ENCODE results near the gene GLRX3.
"Not testable (repeated sequence)": the region's sequence is repeated elsewhere in the genome, so short reads cannot be mapped to it uniquely, and the experiment has no call there.

Gene GLRX3

DNA sequence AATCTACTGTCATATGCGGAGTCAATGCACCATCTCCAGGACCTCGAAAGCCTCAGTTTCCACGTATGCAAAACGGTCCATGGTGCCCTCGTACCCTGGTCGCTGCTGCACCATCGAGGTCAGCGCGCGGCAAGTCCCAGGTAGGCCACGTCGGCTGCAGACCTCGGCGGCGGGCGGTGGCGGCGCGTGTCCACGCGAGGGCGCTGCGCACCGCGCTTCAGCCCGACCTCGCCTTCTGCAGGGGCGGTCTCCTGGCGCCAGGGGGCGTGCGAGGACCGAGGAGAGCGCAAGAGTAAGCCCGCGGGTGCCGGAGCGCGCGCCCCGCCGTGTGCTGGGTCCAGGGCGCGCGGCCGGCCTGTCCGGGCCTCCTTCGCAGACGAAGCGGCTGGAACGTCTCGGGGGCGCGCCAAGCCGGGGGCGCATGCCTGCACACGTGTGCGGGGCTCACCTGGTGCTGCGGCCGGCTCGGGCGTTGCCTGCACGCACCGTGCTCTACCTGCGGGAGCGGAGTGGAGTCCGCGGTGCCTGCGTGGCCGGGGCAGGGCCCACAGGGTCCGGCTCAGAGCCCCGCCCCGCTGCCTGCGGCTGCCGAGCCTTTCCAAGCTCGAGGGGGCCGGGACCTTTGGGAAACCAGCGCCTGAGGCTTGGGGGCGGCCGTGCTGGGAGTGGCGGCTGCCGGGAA, 54.0 kb downstream of the GLRX3 start:
- peak; percentile 84 for DNase-seq

DNA sequence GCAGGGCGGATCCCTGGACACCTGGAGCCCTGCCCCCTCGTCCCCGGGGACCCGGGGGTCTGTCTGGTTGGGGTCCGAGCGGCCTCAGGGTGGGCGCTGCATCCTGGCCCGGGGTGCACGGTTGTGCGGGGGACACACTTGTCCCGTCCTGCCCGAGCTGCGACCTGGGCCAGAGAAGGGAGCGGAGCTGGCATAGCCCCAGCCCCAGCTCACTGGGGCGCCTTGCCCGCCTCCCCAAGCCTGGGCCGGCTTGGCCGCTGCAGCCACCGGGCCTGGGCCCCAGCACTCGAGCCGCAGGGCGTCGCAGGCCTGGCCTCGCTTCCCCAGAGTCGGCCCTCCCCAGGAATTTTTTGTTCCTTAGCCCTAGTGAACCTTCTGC, 54.5 kb downstream of the GLRX3 start:
- no peak for DNase-seq

DNA sequence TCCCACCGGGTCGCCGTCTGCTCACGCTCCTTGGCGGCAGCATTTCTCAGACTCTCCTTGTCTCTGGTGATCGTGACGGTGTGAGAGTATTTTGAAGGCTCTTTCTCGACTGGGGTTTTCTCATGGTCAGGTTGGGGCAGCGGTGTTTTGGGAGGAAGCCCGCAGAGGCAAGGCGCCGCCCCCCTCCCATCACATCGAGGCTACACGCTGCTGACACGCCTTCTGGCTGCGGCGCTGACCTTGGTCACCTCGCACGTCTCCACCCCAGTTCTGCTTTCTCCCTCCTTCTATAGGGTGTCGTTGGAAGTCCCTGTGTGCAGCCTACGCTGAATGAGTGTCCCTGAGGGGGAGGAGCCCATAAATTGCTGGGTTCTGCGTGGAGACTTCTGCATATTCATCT, 55.2 kb downstream of the GLRX3 start:
- DNase-seq: no peak

DNA sequence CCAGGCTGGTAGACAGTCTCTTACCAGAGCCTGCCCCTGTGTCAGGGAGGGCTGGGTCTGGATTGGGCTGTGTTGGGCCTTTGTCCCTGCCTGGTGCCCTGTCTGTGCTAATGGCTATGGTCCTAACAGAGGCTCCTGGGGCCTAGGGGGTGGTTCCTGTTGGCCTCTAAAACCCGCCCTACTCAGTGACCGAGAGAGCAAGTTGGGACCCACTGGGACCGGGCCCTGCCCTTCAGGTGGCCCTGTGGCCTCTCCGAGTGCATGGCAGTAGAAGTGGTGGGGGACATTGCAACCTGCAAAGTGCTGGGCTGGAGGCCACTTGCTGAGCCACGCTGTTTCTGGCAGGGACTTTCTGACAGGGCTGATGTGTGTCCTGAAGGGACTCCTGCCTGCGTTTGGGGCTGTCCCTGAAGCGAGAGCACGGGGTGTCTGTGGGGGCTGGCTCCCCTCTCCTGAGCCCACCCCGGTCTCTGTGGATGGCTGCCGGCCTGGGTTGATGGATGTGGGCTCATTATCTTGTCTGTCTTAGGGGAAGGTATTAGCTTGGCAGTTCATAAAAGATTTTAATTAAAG, 56.2 kb downstream of the GLRX3 start:
- DNase-seq: no peak

DNA sequence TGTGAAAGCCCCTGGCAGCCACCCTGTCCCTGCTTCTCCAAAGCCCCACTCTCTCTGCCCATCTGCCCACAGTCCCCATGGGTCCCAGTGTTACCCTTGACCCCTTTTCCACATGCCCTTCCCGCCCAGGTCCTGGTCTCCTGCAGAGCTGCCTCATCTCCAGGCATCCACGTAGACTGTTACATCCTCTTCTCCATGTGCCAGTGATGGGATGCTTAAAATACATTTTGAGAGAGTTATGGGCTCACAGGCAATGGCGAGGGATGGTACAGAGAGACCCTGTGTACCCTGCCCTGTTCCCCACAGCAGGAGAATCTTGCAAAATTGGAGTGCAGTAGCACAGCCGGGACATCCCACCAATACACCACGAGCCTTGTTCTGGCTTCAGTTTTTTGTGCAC, 56.8 kb downstream of the GLRX3 start:
- no peak for DNase-seq

DNA sequence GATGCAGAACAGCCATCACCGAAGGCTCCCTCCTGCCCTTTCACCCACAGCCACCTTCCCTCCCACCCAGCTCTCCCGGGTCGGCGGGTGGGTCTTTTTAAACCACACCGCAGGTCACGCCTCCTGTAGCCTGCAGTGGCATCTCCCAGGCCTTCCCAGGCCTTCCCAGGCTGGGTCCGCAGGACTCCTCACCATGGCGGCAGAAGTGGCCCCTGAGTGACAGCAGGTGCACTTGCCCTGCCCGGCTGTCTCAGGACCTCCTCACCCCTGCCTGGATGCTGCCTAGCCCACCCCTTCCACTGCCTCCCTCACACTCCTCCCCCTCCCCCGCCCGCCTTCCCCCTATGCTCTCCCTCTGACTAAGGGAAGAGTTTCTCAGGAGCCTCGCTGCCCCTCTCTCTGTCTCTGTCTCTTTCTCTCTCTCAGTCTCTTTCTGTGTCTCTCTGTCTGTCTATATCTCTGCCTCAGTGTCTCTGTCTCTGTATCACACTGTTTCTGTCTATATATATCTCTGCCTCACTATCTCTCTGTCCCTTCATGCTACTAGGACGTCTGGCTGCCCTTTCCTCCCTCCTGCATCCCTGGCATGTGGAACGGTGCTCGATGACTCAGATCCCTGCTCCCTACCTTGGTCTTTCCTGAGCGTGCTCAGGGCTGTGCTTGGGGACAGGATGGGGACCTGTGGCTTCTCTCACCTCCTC, 57.5 kb downstream of the GLRX3 start:
- DNase-seq: no peak

DNA sequence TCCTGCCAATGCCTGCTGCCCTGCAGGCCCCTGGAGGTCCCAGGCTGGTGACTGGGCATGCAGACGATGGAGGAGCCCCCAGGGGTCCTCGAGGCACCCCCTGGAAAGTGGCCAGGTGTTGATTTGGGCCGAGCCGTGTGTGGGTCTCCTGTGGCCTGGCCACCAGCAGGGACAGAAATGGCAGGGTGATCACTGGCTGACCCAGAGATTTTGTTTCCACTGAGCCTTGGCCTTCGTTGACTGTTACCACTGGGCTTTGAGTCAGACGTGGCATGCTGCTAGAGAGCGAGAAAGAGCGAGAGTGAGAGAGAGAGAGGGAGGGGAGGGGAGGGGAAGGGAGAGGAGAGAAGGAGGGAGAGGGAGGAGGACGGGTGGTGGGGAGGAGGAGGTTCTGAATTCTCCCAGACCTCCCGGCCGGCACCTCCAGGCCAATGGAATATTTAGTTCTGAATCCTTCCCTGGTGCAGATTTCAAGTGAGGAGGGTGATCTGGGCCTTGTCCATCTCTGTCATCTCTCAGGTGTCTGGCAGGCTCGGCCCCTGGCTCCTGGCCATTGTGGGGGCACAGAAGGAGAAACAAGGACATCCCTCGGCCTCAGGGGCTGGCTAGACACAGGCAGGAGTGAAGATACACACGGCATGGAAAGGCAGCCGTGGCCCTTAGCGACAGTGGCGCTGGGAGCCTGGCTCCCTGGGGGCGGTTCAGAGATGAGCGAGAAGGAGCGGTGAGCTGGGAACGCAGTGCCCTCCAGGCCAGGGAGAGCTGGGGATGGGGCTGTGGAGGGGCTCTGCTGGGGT, 58.2 kb downstream of the GLRX3 start:
- DNase-seq: no peak

DNA sequence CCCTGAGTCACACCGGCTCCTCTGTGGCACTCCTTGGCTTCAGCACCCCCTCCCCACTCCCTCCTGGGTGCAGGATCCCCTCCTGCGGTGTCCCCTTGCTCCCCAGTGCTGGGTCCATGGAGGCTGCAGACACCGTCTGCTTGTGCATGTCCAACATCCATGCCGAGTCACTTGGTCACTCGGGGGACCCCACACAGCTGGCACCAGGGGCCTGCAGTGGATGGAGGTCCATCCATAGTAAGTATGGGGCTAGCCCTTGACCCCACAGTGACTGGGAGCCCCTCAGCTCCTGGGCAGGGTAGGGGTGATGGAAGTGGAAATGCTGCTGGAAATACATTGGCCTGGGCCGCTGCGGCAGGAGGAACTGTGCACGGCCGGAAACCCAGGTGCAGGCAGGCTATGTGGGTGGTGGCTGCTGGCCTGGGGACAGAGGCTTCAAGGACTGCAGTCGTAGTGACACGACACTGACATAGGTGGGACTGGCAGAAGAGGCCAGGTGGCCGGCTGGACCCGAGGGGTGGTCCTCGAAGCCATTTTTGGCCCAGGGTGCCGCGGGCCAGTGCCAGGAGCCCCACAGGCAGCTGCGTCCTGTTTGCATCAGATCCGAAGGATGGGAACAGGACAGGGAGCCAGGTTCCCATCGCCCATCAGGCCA, 58.9 kb downstream of the GLRX3 start:
- DNase-seq: no peak

DNA sequence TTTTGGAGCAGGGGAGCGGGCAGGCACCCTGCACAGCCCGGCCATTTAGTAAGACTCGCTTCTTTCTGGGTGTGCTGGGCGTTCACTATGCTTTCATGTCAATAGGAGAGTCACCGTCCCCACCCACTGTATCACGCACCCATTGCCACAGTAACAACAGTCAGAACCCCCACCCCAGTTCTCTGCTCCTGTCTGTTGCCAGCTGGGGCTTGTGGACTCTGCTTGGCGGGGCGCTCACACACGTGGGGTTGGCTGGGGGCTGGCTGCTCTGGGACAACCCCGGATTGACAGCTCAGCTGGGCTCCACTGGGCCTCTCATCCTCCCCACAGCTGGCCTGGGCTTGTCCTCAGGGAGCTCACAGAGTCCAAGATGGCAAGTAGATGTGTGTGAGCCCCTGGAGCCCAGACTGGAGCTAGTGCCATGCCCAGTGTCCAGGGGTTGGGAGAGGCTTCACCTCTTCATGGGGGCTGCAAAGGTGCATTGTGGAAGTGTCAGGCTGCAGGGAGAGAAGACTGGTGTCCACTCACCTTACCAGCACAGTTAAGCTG, 59.6 kb downstream of the GLRX3 start:
- no peak for DNase-seq

DNA sequence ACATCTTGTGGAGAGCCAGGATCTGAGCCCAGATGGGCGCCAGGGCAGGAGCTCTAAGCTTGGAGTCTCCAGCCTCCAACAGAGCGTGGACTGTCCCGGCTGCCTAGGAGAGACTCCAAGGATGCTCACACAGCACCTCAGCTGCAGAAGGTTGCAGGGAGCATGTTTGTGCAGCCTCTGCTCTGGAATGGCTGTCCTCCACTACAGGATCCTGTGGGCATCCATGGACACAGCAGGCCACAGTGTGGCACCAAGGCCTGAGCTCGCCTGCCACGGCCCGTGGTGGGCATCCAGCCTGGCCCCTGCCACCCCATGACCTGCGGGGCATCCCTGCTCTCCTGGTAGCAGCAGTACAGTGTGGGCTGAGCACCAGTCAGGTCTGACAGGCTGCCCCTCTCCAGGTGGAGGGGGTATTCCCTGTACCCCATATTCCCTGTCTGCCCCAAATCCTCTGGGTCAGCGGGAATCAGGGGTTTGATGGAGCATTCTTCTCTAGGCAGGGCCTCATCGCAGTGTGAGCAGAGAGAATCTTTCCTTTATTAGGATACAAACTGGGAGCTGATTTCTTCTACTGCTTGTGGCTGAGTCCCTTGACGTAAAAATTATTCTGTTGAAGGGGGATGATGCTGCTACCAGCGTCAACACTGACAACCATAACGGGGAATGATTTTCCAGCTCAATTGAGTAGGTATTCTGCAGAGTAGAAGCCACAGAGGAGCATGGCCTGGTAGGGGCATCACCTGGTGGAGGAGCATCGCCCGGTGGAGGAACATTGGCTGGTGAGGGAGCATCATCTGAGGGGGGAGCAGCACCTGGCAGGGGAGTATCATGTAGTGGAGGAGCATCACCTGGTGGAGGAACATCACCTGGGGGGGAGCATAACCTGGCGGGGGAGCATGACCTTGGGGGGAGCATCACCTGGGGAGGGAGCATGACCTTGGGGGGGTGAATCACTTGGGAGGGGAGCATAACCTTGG, 60.6 kb downstream of the GLRX3 start:
- DNase-seq: no peak

DNA sequence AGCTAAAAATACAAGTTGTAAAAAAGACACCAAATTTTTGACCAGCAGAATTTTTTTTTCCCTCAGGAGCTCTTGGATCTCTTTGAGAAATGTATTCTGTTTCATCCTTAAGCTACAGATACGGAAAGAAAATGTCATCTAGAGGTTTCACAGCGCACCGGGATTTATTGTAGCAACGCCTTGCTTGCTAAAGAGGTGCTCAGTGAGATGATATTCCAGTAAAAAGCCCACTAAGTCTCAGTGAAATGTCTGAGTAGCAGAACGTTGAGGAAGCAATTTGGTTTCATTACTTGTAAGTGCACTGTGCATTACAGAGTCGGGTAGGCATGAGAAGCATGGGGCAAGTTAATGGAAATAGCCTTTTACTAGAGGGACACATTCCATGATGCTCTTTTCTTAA, 62.5 kb downstream of the GLRX3 start:
- no peak for DNase-seq

DNA sequence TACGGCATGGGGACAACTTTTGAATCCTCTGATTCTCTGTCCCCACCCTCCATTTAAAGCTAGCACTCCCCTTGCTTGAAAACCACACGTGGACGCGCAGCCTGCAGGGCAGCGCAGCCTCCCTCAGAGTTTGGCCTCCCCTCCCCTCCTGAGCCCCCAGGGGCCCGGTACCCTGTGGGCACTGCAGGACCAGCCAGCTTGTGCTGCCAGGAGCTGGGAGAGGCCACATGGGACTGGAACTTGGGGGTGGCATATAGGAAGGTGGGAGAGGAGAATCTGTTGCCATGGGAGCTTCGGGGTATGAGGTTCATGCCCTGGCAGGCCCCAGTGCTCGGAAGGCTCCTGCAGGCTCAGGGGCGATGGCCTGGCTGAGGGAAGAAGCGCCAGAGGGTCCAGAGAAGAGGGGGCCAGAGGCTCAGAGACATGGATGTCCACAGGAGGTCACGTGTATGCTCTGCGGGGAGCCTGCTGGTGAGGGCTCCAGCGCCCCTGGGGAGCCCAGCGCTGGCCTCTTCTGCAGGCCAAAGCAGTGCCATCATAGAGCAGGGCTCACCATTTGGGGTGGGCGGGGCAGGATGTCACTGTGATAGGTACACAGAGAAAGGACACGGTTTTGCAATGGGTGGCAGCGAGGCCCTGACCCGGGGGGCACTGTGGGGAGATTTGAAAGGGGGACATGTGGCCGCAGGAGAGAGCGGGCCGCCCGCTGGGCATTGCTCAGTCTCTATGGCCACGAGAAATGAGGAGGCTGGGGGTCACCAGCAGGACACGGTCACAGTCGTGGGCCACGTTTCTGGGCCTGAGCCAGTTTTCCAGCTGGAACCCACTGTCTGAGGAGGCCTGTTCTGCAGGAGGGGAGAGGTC, 64.2 kb downstream of the GLRX3 start:
- DNase-seq: no peak

DNA sequence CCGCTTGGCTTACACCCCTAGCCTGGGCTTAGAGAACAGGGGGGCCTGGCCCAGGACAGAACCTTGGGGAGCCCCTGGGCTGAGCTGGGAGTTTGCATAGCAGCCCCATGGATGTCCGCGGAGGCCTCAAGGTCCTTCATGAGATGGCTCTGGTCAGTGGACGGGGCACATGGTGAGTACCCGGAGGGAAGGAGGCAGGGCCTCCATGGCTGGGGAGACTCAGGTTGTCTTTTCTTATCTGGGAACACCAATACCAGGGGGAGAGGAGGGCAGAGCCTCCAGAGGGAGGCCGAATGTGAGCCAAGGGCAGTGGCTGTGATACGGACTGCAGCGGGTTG, 64.8 kb downstream of the GLRX3 start:
- no peak for DNase-seq

DNA sequence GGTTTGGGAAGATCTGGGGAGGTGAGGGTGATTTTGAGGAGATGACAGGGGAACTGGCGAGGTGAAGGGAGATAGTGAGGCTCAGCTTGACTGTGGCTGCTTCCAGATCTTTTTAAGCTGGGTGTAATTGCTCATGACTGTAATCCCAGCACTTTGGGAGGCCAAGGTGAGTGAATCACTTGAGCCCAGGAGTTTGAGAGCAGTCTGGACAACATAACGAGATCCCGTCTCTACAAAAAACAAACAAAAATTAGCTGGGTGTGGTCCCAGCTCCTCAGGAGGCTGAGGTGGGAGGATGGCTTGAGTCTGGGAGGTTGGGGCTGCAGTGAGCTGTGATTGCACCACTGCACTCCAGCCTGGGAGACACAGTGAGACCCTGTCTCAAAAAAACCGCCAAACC, 66.0 kb downstream of the GLRX3 start:
- DNase-seq: not testable (repeated sequence)

DNA sequence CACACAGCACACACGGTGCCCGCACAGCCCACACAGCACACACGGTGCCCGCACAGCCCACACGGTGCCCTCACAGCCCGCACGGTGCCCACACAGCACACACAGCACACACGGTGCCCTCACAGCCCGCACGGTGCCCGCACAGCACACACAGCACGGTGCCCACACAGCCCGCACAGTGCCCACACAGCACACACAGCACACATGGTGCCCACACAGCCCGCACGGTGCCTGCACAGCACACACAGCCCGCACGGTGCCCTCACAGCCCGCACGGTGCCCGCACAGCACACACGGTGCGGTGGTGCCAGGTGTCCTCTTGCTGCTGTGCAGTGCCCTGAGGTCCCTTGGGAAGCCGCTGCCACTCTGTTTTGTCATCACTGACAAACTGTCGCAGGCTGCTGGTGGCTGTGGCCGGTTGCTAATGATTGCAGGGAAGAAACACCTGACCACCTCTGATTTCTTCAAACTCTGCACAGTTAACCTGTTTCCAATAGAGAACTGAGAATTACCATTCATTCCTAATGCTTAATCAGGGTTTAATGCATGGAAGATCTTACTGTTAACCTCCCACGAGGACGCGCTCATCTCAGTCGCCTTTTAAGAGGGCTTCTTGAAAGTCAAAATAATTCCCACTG, 66.9 kb downstream of the GLRX3 start:
- DNase-seq: no peak

DNA sequence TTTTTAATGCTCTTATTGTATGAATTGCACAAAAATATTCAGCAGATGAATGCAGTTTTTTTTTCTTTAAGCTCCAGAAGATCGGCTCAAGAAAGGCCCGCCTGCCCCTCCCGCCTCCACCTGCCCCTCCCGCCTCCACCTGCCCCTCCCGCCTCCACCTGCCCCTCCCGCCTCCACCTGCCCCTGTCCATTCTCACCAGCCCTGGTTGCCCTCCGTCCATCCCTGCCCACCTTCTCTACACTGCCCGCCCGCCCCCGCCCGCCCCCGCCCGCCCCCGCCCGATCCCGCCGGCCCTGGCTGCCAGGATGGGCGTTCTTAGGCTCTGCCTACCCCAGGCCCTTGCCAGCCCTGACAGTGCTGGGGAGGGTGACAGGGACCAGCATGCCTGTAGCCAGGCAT, 67.4 kb downstream of the GLRX3 start:
- no peak for DNase-seq

DNA sequence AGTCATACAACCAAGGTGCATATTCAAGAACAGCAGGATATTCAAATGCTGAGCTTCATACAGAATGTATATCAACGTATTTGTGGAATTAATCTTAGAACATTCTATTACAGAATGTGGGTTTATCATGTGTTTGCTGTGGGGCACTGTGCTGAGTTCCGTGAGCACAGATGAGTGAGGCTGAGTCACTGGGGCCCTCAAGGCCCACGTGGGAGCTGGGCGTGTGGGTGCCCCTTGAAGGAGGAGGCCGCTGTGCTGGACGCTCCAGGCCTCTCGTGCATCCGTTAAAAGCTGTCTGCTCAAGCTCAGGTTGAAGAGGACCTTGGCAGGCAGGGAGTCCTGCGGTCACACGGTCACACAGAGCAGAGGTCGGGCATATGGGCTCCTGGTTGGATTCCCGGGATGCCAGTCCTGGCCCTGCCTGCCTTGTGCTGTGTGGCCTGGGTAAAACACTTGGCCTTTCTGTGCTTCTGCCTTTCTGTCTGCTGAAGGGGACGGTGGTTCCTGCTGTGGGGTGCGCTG, 70.1 kb downstream of the GLRX3 start:
- no peak for DNase-seq

DNA sequence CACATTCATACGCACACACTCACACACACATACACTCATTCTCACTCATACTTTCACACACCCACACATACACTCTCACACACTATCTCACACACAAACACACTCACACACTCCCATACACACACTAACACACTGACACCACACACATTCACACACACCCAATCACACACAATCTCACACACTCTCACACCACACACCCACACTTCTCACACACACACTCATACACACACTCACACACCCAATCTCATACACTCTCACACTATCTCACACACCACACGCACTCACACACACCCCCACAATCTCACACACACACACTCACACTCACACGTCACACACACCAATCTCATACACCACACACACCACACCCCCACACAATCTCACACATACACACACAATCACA, 71.0 kb downstream of the GLRX3 start:
- DNase-seq: no peak

DNA sequence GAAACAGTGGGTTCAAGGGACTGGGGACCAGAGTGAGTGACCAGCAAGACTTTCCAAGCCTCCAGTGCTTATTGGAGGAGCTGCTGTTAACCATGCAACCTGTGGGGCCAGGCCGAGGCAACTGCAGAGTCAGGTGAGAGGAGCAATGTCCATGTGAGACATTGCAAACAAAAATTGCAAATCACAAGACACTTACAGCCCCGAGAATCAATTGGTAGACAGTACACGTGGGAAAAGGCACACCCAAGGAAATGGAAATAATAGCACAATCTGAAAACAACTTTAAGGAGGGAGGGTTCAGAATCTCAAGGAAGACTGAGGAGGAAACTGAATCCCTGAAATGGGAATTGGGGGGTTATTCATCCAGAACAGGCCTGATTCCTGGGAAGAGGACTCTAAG, 72.6 kb downstream of the GLRX3 start:
- no peak for DNase-seq

DNA sequence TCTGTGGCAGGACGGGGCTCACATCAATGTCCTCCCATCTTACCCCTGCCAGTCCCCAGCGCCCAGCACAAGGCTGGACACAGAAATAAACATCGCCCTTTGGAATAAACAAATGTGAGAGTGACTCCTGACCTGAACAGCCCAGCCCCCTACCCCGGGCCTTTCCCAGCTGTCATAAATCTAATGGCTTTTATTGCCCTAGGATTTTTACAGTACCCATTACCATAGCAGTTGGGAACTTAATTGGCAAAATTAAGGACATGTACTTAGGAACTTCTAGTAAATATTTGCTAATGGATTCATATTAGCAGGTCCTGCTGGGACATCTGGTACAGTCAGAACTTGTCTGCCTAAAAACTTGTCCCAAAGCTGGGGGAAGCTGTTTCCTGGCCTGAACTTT, 76.6 kb downstream of the GLRX3 start:
- DNase-seq: no peak
